IMR-90 (cell line): ENCODE data around the gene THOC6.

Source experiments
- BHLHE40 ChIP-seq: fragments of 150-350 bp; IDR thresholded peaks from 2 replicates; pipeline ENCODE4 v1.6.1; 2016; ENCODE audit warnings: mild to moderate bottlenecking, low read depth, low read length
- CEBPB ChIP-seq: IDR thresholded peaks from 2 replicates; pipeline ENCODE4 v1.6.1; 2012; ENCODE audit warnings: low read depth, low read length, improper control_type of control experiment
- CHD1 ChIP-seq: IDR thresholded peaks from 2 replicates; pipeline ENCODE4 v1.6.1; 2012; ENCODE audit warnings: low read depth, low read length, improper control_type of control experiment
- CTCF ChIP-seq: conservative IDR thresholded peaks from 2 replicates; pipeline ENCODE4 v1.5.1; 2012; ENCODE audit warnings: mild to moderate bottlenecking, low read depth, low read length, improper control_type of control experiment
- ELK1 ChIP-seq: fragments of 150-350 bp; IDR thresholded peaks from 2 replicates; pipeline ENCODE4 v1.6.1; 2016; ENCODE audit warnings: low read depth, mild to moderate bottlenecking, low read length, moderate library complexity, borderline replicate concordance
- MAFK ChIP-seq: IDR thresholded peaks from 2 replicates; pipeline ENCODE4 v1.6.1; 2012; ENCODE audit warnings: low read depth, low read length, improper control_type of control experiment
- MAZ ChIP-seq: IDR thresholded peaks from 2 replicates; pipeline ENCODE4 v1.6.1; 2012; ENCODE audit warnings: low read depth, mild to moderate bottlenecking, low read length, improper control_type of control experiment, moderate library complexity, borderline replicate concordance
- MXI1 ChIP-seq: IDR thresholded peaks from 2 replicates; pipeline ENCODE4 v1.6.1; 2012; ENCODE audit warnings: low read depth, mild to moderate bottlenecking, low read length, moderate library complexity, borderline replicate concordance
- POLR2A ChIP-seq: IDR thresholded peaks from 2 replicates; pipeline ENCODE4 v1.6.1; 2012; ENCODE audit warnings: mild to moderate bottlenecking, low read depth, low read length
- RAD21 ChIP-seq: IDR thresholded peaks from 2 replicates; pipeline ENCODE4 v1.6.1; 2012; ENCODE audit warnings: low read length, improper control_type of control experiment
- RCOR1 ChIP-seq: IDR thresholded peaks from 2 replicates; pipeline ENCODE4 v1.6.1; 2012; ENCODE audit warnings: mild to moderate bottlenecking, low read length, improper control_type of control experiment; ENCODE audit not compliant: insufficient replicate concordance
- RFX5 ChIP-seq: IDR thresholded peaks from 2 replicates; pipeline ENCODE4 v1.8.0; 2012; ENCODE audit warnings: low read depth, mild to moderate bottlenecking, low read length, moderate library complexity
- SMC3 ChIP-seq: fragments of 150-350 bp; IDR thresholded peaks from 2 replicates; pipeline ENCODE4 v1.6.1; 2016; ENCODE audit warnings: low read depth, mild to moderate bottlenecking, antibody characterized with exemption, low read length, moderate library complexity
- USF2 ChIP-seq: fragments of 150-350 bp; IDR thresholded peaks from 2 replicates; pipeline ENCODE4 v1.6.1; 2017; ENCODE audit warnings: mild to moderate bottlenecking, antibody characterized with exemption, low read length, low read depth

- TF ChIP-seq CTCF (no peak), POLR2A (no peak), ELK1 (no peak), MXI1 (no peak; the same call in 1 of the 2 replicates), RCOR1 (no peak), RFX5 (no peak), CHD1 (no peak), CEBPB (no peak), BHLHE40 (no peak), USF2 (no peak), MAFK (no peak), RAD21 (no peak), MAZ (no peak), SMC3 (no peak)
Measured at GRCh38 chr16:3065742-3066439, 42.1 kb downstream of the THOC6 start.
